Keratinocyte (primary cell): ENCODE data around the gene LILRB1. TPM values are rescaled to one million over a fixed set of nuclear protein-coding genes. Genes with fewer than 3 reads are reported as not detected.

Source experiments
- DNase-seq: peaks from one replicate; pipeline ENCODE4 v3.0.0-alpha.2; 2011; ENCODE audit warnings: low read depth, missing footprints, low spot score
- FAIRE-seq: peaks from 2 replicates; lab custom pipeline; 2011; peaks lifted over from hg19 to GRCh38; lab: Jason Lieb, UNC
- H2AFZ ChIP-seq: 2 replicates; pipeline ENCODE4 v1.6.0; 2012; ENCODE audit warnings: low read length, control low read depth, inconsistent platforms; ENCODE audit not compliant: control insufficient read depth
- H3K27ac ChIP-seq: 2 replicates; pipeline ENCODE4 v1.5.1; 2011; ENCODE audit warnings: low read length; ENCODE audit not compliant: control insufficient read depth, insufficient read depth
- H3K27me3 ChIP-seq: 3 replicates; pipeline ENCODE4 v1.6.0; 2011; ENCODE audit warnings: low read length; ENCODE audit not compliant: control insufficient read depth, insufficient read depth; ENCODE audit errors: extremely low read depth
- H3K36me3 ChIP-seq, 2 experiments: 2 replicates in 1 of 2; 3 replicates in 1 of 2; pipeline ENCODE4 v1.5.1; 2011; ENCODE audit warnings: low read length in 2 of 2, mild to moderate bottlenecking in 1 of 2; ENCODE audit not compliant: control insufficient read depth in 2 of 2, insufficient read depth in 2 of 2; ENCODE audit errors: extremely low read depth in 1 of 2
- H3K4me1 ChIP-seq: 3 replicates; pipeline ENCODE4 v1.5.1; 2011; ENCODE audit warnings: low read length; ENCODE audit not compliant: control insufficient read depth, insufficient read depth; ENCODE audit errors: extremely low read depth
- H3K4me2 ChIP-seq: 3 replicates; pipeline ENCODE4 v1.6.0; 2011; ENCODE audit warnings: low read depth, low read length; ENCODE audit not compliant: control insufficient read depth, insufficient read depth; ENCODE audit errors: extremely low read depth
- H3K4me3 ChIP-seq, 3 experiments: fragments of 200-600 bp in 1 of 3; sonication (generic) in 1 of 3; 2 replicates in 2 of 3; 3 replicates in 1 of 3; pipeline ENCODE4 v1.5.1; 2011 to 2016; ENCODE audit warnings: low read length in 3 of 3, mild to moderate bottlenecking in 3 of 3, control low read depth in 2 of 3, inconsistent platforms in 1 of 3, low read depth in 1 of 3, mixed read lengths in 1 of 3, mixed run types in 1 of 3, moderate library complexity in 1 of 3; ENCODE audit not compliant: control insufficient read depth in 2 of 3, insufficient read depth in 2 of 3; ENCODE audit errors: extremely low read depth in 1 of 3
- H3K79me2 ChIP-seq: 2 replicates; pipeline ENCODE4 v1.6.0; 2012; ENCODE audit warnings: low read length; ENCODE audit not compliant: control insufficient read depth, insufficient read depth
- H3K9ac ChIP-seq: 3 replicates; pipeline ENCODE4 v1.6.0; 2011; ENCODE audit warnings: low read length; ENCODE audit not compliant: control insufficient read depth, insufficient read depth; ENCODE audit errors: extremely low read depth
- H3K9me1 ChIP-seq: 3 replicates; pipeline ENCODE4 v1.6.0; 2011; ENCODE audit warnings: low read length; ENCODE audit not compliant: control insufficient read depth, insufficient read depth; ENCODE audit errors: extremely low read depth
- H3K9me3 ChIP-seq: 2 replicates; pipeline ENCODE4 v1.5.1; 2012; ENCODE audit warnings: low read depth, low read length; ENCODE audit not compliant: control insufficient read depth
- H4K20me1 ChIP-seq: 3 replicates; pipeline ENCODE4 v1.6.0; 2011; ENCODE audit warnings: low read length; ENCODE audit not compliant: control insufficient read depth, insufficient read depth; ENCODE audit errors: extremely low read depth
- EZH2 ChIP-seq: IDR thresholded peaks from one replicate; pipeline ENCODE4 v1.6.1; 2012; ENCODE audit warnings: inconsistent platforms, mild to moderate bottlenecking, low read length, moderate library complexity
- dilution Hi-C: fragments of 300-500 bp; cut with MboI; formaldehyde crosslinking; loops from one replicate; pipeline ENCODE4 v1.7.0; 2020; ENCODE audit warnings: low sequenced_read_pairs; ENCODE audit not compliant: extremely low pct_ligation_motif_present
- polyA plus RNA-seq, 5 experiments: library from polyadenylated mRNA; depleted of rRNA in 3 of 5; stranded (reverse) in 3 of 5; stranded (forward) in 1 of 5; unstranded in 1 of 5; fragments of >200 nt; gene quantifications; 1 replicate in 1 of 5; 2 replicates in 3 of 5; 3 replicates in 1 of 5; pipeline versions ENCODE4 v1.2.1 to v1.2.3, GENCODE V29; 2011 to 2012; ENCODE audit warnings: missing spikeins in 2 of 5, low read depth in 1 of 5, low replicate concordance in 1 of 5
- TF ChIP-seq, protein P1 (sequence below), 3 experiments: IDR thresholded peaks in 1 of 3; conservative IDR thresholded peaks in 1 of 3; optimal IDR thresholded peaks in 1 of 3; 2 replicates in 2 of 3; 3 replicates in 1 of 3; pipeline versions ENCODE3 to v1.5.1; 2011; ENCODE audit warnings: low read length in 3 of 3, mild to moderate bottlenecking in 3 of 3, moderate library complexity in 2 of 3, control low read depth in 1 of 3, inconsistent platforms in 1 of 3; ENCODE audit not compliant: insufficient read depth in 2 of 3; ENCODE audit errors: extremely low read depth in 1 of 3

LILRB1 gene
- polyA plus RNA-seq, 1 donor (not counting 4 experiments of a cell fraction or from before 2014, with no cell fraction given): not detected

DNA sequence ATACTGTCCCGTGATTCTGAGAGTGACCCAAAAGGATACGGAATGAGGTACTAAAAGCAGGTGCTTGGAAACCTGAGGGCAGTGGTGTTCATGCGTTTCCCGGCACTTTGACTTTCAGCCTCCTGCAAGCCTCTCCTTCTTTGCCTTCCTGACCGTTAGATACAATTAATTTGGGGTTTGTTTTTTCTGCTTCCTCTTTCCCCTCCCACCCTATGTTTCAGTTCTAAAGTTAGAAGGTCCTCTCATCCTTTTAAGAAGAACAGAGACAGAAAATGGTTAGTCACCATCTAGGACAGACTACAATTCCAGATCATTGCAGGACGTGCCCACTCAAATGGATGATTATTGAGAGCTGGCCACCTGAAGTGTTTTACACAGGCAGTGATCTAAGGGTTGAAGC, 30.7 kb downstream of the LILRB1 start:
- Histone ChIP-seq H3K36me3 (no peaks in the 10 kb centered on the region), H3K4me2 (no peak overlapping the region), H3K79me2 (no peaks in the 10 kb centered on the region), H3K9me1 (no peaks in the 10 kb centered on the region), H4K20me1 (no peaks in the 10 kb centered on the region), H2AFZ (no peak overlapping the region), H3K4me1 (no peaks in the 10 kb centered on the region), H3K27me3 (no peaks in the 10 kb centered on the region), H3K27ac (no peak overlapping the region), H3K9ac (no peak overlapping the region), H3K4me3 (no peak overlapping the region), H3K9me3 (peaks cover 7% of the 10 kb centered on the region)
- no peak for FAIRE-seq
- TF ChIP-seq, protein P1, sequence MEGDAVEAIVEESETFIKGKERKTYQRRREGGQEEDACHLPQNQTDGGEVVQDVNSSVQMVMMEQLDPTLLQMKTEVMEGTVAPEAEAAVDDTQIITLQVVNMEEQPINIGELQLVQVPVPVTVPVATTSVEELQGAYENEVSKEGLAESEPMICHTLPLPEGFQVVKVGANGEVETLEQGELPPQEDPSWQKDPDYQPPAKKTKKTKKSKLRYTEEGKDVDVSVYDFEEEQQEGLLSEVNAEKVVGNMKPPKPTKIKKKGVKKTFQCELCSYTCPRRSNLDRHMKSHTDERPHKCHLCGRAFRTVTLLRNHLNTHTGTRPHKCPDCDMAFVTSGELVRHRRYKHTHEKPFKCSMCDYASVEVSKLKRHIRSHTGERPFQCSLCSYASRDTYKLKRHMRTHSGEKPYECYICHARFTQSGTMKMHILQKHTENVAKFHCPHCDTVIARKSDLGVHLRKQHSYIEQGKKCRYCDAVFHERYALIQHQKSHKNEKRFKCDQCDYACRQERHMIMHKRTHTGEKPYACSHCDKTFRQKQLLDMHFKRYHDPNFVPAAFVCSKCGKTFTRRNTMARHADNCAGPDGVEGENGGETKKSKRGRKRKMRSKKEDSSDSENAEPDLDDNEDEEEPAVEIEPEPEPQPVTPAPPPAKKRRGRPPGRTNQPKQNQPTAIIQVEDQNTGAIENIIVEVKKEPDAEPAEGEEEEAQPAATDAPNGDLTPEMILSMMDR (optimal IDR thresholded peaks at IDR 0.05 in 1 of 3, IDR thresholded peaks at IDR 0.05 in 1 of 3, conservative IDR thresholded peaks at IDR 0.05 in 1 of 3; ENCODE audit: extremely low read depth in 1 of 3, insufficient read depth in 2 of 3, low read length in 3 of 3): no peak
- no peak for TF ChIP-seq EZH2
- dilution Hi-C loops: no loop called here
- DNase-seq: no peak

DNA sequence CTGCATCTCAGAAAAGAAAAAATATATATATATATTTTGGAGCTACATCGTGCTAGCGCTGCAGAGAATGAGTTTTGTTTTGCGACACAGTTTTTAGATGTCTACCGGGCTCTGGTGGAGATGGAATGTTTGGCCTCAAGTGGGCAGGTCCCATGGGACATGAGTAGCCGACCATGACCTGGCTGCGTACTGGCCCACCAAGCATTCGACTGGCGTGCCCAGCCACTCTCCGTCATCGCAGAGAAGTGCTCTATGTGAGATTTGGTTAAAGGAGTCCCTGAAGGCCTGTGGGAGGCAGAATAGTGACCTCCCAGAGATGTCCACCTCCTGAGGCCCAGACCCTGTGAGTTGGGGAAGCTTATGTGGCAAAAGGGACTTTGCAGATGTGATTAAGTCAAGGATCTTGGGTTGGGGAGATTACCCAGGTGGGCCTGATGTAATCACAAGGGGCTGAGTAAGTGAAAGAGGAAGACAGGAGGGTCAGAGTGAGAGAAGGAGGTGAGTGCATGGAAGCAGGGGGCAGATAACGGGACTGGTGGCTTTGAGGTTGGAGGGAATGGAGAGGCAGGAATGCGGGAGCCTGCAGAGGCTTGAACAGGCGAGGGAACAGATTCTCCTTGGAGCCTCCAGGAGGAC, 31.7 kb downstream of the LILRB1 start:
- Histone ChIP-seq H3K4me3 (no peak overlapping the region), H3K9me3 (peaks cover 7% of the 10 kb centered on the region), H3K36me3 (no peaks in the 10 kb centered on the region), H3K27ac (no peak overlapping the region), H3K9me1 (no peaks in the 10 kb centered on the region), H3K79me2 (no peaks in the 10 kb centered on the region), H3K4me1 (no peaks in the 10 kb centered on the region), H2AFZ (no peak overlapping the region), H3K4me2 (no peak overlapping the region), H3K9ac (no peak overlapping the region), H4K20me1 (no peaks in the 10 kb centered on the region), H3K27me3 (no peaks in the 10 kb centered on the region)
- no peak for TF ChIP-seq EZH2
- TF ChIP-seq, protein P1 (optimal IDR thresholded peaks at IDR 0.05 in 1 of 3, IDR thresholded peaks at IDR 0.05 in 1 of 3, conservative IDR thresholded peaks at IDR 0.05 in 1 of 3; ENCODE audit: extremely low read depth in 1 of 3, insufficient read depth in 2 of 3, low read length in 3 of 3): no peak
- DNase-seq (no peak), FAIRE-seq (no peak)
- dilution Hi-C loops: no loop called here
